Upper lobe of left lung (tissue), 4 donors: ENCODE data around the gene DHRS4.
A peak's percentile ranks its signal among the peaks of the same experiment; 100 is the strongest.

Source experiments
- EP300 ChIP-seq, 4 donors: sonication (generic); formaldehyde crosslinking; IDR thresholded peaks; one replicate each; pipeline ENCODE4 v1.5.1; 2017; ENCODE audit warnings: antibody characterized with exemption in 4 of 4, control low read depth in 2 of 4
- POLR2A ChIP-seq, 4 donors: fragments of 450-650 bp; IDR thresholded peaks; one replicate each; pipeline ENCODE4 v1.5.1; 2016 to 2017; ENCODE audit warnings: antibody characterized with exemption in 4 of 4, mild to moderate bottlenecking in 2 of 4
- TF ChIP-seq, protein P1 (sequence below), 6 experiments: fragments of 450-650 bp in 4 of 6; fragments of 200-600 bp in 2 of 6; sonication (generic) in 2 of 6; IDR thresholded peaks; one replicate each; pipeline ENCODE4 v1.5.1; 2016 to 2019; ENCODE audit warnings: antibody characterized with exemption in 6 of 6

DNA sequence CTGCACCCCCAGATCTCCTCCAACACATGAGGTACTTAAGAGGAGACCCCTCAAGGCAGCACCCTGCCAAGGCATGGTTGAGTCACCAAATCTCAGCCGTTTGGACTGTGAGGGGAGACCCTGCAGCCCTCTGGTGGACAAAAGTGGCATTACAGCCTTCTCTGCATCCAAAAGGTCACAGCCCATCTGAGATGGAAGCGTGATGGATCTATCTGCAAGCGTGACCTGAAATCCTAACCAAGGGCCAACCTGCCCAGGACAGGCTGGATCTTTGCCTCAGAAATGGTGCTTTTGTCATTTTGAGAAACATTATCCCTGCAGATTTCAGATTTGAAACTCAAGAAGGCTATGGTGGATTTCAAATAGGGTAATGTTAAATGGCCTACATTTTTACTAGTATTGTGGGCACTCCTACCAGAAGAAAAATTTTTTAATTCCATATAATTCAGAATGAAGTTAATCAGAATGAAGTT, 23.7 kb upstream of the DHRS4 start:
- TF ChIP-seq POLR2A (IDR thresholded peaks at IDR 0.05) = no peak
- TF ChIP-seq, protein P1, sequence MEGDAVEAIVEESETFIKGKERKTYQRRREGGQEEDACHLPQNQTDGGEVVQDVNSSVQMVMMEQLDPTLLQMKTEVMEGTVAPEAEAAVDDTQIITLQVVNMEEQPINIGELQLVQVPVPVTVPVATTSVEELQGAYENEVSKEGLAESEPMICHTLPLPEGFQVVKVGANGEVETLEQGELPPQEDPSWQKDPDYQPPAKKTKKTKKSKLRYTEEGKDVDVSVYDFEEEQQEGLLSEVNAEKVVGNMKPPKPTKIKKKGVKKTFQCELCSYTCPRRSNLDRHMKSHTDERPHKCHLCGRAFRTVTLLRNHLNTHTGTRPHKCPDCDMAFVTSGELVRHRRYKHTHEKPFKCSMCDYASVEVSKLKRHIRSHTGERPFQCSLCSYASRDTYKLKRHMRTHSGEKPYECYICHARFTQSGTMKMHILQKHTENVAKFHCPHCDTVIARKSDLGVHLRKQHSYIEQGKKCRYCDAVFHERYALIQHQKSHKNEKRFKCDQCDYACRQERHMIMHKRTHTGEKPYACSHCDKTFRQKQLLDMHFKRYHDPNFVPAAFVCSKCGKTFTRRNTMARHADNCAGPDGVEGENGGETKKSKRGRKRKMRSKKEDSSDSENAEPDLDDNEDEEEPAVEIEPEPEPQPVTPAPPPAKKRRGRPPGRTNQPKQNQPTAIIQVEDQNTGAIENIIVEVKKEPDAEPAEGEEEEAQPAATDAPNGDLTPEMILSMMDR (IDR thresholded peaks at IDR 0.05) = peak; percentile 63 to 94 (median 76)
- no peak for TF ChIP-seq EP300 (IDR thresholded peaks at IDR 0.05)
